Gastrocnemius medialis (tissue), 4 donors: ENCODE measurements around the gene OAT.

Experiments used
- CTCF ChIP-seq, 5 experiments: fragments of 450-650 bp in 3 of 5; fragments of 200-600 bp in 2 of 5; sonication (generic) in 2 of 5; IDR thresholded peaks in 4 of 5; conservative IDR thresholded peaks in 1 of 5; 1 replicate in 4 of 5; 2 replicates in 1 of 5; pipeline ENCODE4 v1.5.1; 2016 to 2019; ENCODE audit warnings: antibody characterized with exemption in 5 of 5, mild to moderate bottlenecking in 3 of 5, moderate library complexity in 3 of 5
- POLR2A ChIP-seq, 2 donors: fragments of 450-650 bp; IDR thresholded peaks; one replicate each; pipeline ENCODE4 v1.6.1; 2017; ENCODE audit warnings: antibody characterized with exemption in 2 of 2, mild to moderate bottlenecking in 2 of 2, moderate library complexity in 2 of 2

- TF ChIP-seq CTCF (IDR thresholded peaks at IDR 0.05 in 4 of 5, conservative IDR thresholded peaks at IDR 0.05 in 1 of 5) (no peak), POLR2A (IDR thresholded peaks at IDR 0.05) (no peak)
Observed at GRCh38 chr10:124353896-124354295, 64.8 kb downstream of the OAT start.
